Peyer's patch (tissue), 4 donors: ENCODE data around the gene FKBP2. TPM values are rescaled to one million over a fixed set of nuclear protein-coding genes. Genes with fewer than 3 reads are reported as not detected.

Experiments used
- DNase-seq, 3 donors: peaks; one replicate each; pipeline ENCODE4 v3.0.0-alpha.2; 2017 to 2019
- H3K27ac ChIP-seq, 4 donors: fragments of 200-600 bp; sonication (generic); one replicate each; pipeline ENCODE4 v1.5.1; 2016 to 2019
- H3K27me3 ChIP-seq, 2 donors: fragments of 200-600 bp; sonication (generic); one replicate each; pipeline ENCODE4 v1.5.1; 2019
- H3K36me3 ChIP-seq, 3 donors: fragments of 200-600 bp; sonication (generic); one replicate each; pipeline ENCODE4 v1.5.1; 2016 to 2019
- H3K4me1 ChIP-seq, 4 donors: fragments of 200-600 bp; sonication (generic); one replicate each; pipeline ENCODE4 v1.5.1; 2016 to 2019
- H3K4me3 ChIP-seq, 4 donors: fragments of 200-600 bp; sonication (generic); 1 replicate in 3 of 4; 2 replicates in 1 of 4; pipeline ENCODE4 v1.5.1; 2016 to 2019; ENCODE audit warnings: mild to moderate bottlenecking in 1 of 4
- H3K9me3 ChIP-seq, 4 donors: fragments of 200-600 bp; sonication (generic); one replicate each; pipeline ENCODE4 v1.5.1; 2016 to 2019; ENCODE audit warnings: mild to moderate bottlenecking in 1 of 4
- POLR2A ChIP-seq, 2 donors: fragments of 450-650 bp; IDR thresholded peaks; one replicate each; pipeline ENCODE4 v1.5.1; 2017; ENCODE audit warnings: antibody characterized with exemption in 2 of 2, mild to moderate bottlenecking in 2 of 2, moderate library complexity in 2 of 2
- total RNA-seq, 4 donors: library from RNA; depleted of rRNA; stranded (reverse); fragments of >200 nt; gene quantifications; one replicate each; pipeline ENCODE4 v1.1.0, GENCODE V29; 2016
- TF ChIP-seq, protein P1 (sequence below), 6 experiments: fragments of 450-650 bp in 4 of 6; fragments of 200-600 bp in 2 of 6; sonication (generic) in 1 of 6; IDR thresholded peaks; one replicate each; pipeline ENCODE4 v1.5.1; 2017 to 2019; ENCODE audit warnings: antibody characterized with exemption in 6 of 6, mild to moderate bottlenecking in 3 of 6, moderate library complexity in 1 of 6

The FKBP2 gene
- total RNA-seq, 4 donors from 2014 or later = 46.2 to 101 (median 94.0) TPM

DNA sequence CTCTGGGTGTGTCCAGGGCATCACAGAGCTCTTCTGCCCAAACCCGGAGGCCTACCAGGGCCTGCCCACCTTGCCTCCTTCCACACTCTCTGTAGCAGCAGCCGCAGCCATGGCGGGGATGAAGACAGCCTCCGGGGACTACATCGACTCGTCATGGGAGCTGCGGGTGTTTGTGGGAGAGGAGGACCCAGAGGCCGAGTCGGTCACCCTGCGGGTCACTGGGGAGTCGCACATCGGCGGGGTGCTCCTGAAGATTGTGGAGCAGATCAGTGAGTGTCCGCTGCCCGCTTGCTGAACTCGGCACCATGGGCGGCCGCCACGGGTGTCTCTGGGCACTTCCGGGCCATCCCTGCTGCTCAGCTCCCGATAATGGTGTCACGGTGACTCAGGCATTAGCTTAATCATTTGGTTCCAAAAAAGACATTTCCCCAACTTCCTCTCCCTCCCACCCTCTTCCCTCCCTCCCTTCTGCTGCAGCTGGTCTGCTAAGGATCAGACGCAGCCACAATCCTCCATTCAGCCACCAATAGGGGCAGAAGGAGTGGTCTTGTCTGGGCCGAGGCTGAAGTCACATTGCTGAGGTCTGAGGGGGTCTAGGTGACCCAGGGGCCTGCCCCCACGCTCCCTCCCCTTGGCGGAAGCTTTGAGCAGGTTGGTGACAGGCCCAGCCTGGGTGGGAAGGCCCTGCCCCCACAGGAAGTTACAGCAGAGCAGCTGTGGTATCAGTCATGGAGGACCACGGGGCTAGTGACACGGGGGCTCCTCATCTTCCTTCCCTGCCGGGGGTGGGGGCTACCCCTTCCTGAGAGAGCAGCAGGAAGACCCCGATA, 33.4 kb upstream of the FKBP2 start:
- Histone ChIP-seq H3K27ac (peak overlapping the region; percentile 81 to 86 (median 84)), H3K4me3 (peak overlapping the region; percentile 53 to 66 (median 56)), H3K36me3 (peaks cover 0 to 38% (median 3%) of the 10 kb centered on the region in 3 donors), H3K27me3 (no peaks in the 10 kb centered on the region), H3K4me1 (peaks cover 0 to 33% (median 18%) of the 10 kb centered on the region in 4 donors), H3K9me3 (no peaks in the 10 kb centered on the region)
- TF ChIP-seq POLR2A (IDR thresholded peaks at IDR 0.05) = no peak
- TF ChIP-seq, protein P1, sequence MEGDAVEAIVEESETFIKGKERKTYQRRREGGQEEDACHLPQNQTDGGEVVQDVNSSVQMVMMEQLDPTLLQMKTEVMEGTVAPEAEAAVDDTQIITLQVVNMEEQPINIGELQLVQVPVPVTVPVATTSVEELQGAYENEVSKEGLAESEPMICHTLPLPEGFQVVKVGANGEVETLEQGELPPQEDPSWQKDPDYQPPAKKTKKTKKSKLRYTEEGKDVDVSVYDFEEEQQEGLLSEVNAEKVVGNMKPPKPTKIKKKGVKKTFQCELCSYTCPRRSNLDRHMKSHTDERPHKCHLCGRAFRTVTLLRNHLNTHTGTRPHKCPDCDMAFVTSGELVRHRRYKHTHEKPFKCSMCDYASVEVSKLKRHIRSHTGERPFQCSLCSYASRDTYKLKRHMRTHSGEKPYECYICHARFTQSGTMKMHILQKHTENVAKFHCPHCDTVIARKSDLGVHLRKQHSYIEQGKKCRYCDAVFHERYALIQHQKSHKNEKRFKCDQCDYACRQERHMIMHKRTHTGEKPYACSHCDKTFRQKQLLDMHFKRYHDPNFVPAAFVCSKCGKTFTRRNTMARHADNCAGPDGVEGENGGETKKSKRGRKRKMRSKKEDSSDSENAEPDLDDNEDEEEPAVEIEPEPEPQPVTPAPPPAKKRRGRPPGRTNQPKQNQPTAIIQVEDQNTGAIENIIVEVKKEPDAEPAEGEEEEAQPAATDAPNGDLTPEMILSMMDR (IDR thresholded peaks at IDR 0.05) = no peak
- peak in 2 of 3 donors; percentile 86 to 90 for DNase-seq

DNA sequence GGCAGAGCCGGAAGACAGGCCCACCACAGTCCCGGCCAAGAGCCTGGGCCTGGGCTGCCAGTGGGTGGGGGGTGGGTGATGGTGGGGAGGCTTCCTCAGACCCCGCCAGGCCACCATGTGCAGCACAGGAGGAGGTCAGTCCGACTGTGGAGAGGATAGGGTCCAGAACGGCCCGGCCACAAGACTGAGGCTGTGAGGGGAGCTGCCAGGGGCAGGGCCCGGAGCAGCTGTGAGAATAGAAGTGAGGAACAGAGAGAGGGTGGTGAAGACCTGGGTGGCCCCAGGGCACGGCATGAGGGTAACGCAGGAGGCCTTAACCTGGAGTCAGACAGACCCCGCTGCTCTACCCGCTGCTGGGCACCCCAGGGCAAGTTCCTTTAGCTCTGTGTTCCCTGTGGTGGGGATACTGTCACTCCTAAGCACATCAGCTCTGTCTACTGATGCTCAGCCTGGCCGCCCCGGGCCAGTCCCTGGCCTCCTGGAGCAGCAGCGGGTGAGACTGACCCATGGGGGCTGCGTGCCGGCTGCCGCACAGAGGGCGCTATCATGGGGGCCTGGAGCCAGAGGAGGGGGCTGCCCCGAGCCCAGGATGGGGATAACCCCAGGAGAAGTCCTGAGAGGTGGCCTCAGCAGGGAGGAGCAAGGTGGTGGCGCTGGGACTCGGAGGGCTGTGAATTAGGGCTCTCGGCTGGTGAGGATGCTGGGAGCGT, 32.7 kb upstream of the FKBP2 start:
- Histone ChIP-seq H3K36me3 (peaks cover 0 to 31% (median 0%) of the 10 kb centered on the region in 3 donors), H3K27ac (peak overlapping the region; percentile 81 to 86 (median 84)), H3K9me3 (no peaks in the 10 kb centered on the region), H3K4me3 (peak overlapping the region; percentile 53 to 66 (median 56)), H3K4me1 (peaks cover 0 to 33% (median 18%) of the 10 kb centered on the region in 4 donors), H3K27me3 (no peaks in the 10 kb centered on the region)
- DNase-seq = no peak
- TF ChIP-seq, protein P1 (IDR thresholded peaks at IDR 0.05) = no peak
- no peak for TF ChIP-seq POLR2A (IDR thresholded peaks at IDR 0.05)

DNA sequence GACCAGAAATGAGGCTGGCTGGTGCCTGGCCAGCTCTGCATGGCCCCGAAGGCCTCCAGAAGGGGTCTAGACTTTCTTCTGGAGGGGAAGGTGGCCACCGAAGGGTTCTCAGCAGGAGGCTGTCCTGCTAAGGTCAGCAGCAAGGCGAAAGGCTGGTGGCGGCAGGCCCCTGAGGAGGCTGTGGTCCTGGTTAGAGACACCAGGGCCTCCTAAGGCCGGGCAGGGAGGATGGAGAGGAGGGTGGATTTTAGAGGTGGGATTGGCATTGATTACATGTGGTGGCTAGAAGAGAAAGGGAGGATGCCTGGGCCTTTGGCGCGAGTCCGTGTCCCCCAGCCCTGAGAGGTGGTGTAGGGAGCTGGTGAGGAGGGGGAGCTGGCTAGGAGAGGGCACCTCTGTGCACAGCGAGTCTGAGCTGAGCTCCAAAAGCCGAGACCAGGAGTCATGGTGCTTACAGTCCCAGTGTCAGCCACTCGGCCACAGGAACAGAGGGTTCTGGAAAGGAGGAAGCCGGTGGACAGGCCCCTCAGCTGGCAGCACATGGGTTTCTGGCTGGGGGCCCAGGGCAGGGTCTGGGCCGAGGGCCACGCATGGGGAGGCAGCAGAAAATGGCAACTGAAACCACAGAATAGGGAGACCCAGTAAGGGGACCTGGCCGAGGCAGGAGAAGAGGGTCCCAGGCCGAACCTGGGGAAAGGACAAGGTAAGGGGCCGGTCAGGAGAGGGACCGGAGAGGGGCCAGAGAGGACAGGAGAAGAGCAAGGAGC, 31.9 kb upstream of the FKBP2 start:
- Histone ChIP-seq H3K27me3 (no peaks in the 10 kb centered on the region), H3K9me3 (no peaks in the 10 kb centered on the region), H3K36me3 (peaks cover 0 to 23% (median 0%) of the 10 kb centered on the region in 3 donors), H3K4me3 (no peak overlapping the region), H3K27ac (peak overlapping the region in 3 of 4 donors; percentile 81 to 86 (median 83)), H3K4me1 (peaks cover 0 to 32% (median 18%) of the 10 kb centered on the region in 4 donors)
- no peak for DNase-seq
- TF ChIP-seq POLR2A (IDR thresholded peaks at IDR 0.05) = no peak
- TF ChIP-seq, protein P1 (IDR thresholded peaks at IDR 0.05) = no peak

GRCh38 chr11:64209563-64209843, 31.4 kb upstream of the FKBP2 start:
- Histone ChIP-seq H3K4me3 (no peak overlapping the region), H3K27me3 (no peaks in the 10 kb centered on the region), H3K4me1 (peaks cover 0 to 27% (median 18%) of the 10 kb centered on the region in 4 donors), H3K9me3 (no peaks in the 10 kb centered on the region), H3K27ac (peak overlapping the region in 1 of 4 donors; percentile 86), H3K36me3 (peaks cover 0 to 20% (median 0%) of the 10 kb centered on the region in 3 donors)
- TF ChIP-seq POLR2A (IDR thresholded peaks at IDR 0.05) = no peak
- TF ChIP-seq, protein P1 (IDR thresholded peaks at IDR 0.05) = no peak
- DNase-seq = no peak

GRCh38 chr11:64210301-64211020, 30.4 kb upstream of the FKBP2 start:
- no peaks in the 10 kb centered on the region for H3K9me3 ChIP-seq
- H3K4me1 ChIP-seq = peaks cover 0 to 17% (median 13%) of the 10 kb centered on the region in 4 donors
- H3K27ac ChIP-seq = no peak overlapping the region
- no peak for TF ChIP-seq POLR2A (IDR thresholded peaks at IDR 0.05)
- TF ChIP-seq, protein P1 (IDR thresholded peaks at IDR 0.05) = no peak
- DNase-seq = no peak
- no peaks in the 10 kb centered on the region for H3K27me3 ChIP-seq
- H3K36me3 ChIP-seq = peaks cover 0 to 26% (median 0%) of the 10 kb centered on the region in 3 donors
- no peak overlapping the region for H3K4me3 ChIP-seq
